ENCODE data around the gene ARHGEF7. TPM values are rescaled to one million over a fixed set of nuclear protein-coding genes. Genes with fewer than 3 reads are reported as not detected.

The ARHGEF7 gene
- total RNA-seq, 3 donors from 2014 or later: 55.3 to 82.5 (median 62.6) TPM

GRCh38 chr13:111122056-111122455 is 6.9 kb downstream of the ARHGEF7 start:
- no peak for TF ChIP-seq CTCF (IDR thresholded peaks at IDR 0.05)
- Histone ChIP-seq H3K4me3 (no peak overlapping the region), H3K9me3 (no peaks in the 10 kb centered on the region), H3K36me3 (ENCODE audit: low read depth) (no peaks in the 10 kb centered on the region), H3K4me1 (ENCODE audit: low read depth) (no peaks in the 10 kb centered on the region)
- ATAC-seq (no peak), DNase-seq (no peak)
- intact Hi-C loops (cut with DNase I, micrococcal nuclease): no loop called here

- ATAC-seq: no peak
- intact Hi-C loops (cut with DNase I, micrococcal nuclease): no loop called here
- no peaks in the 10 kb centered on the region for H3K9me3 ChIP-seq
Observed at GRCh38 chr13:111122631-111123030, 7.5 kb downstream of the ARHGEF7 start.

GRCh38 chr13:111123221-111123620 is 8.1 kb downstream of the ARHGEF7 start:
- Histone ChIP-seq H3K4me3 (no peak overlapping the region), H3K36me3 (ENCODE audit: low read depth) (no peaks in the 10 kb centered on the region), H3K4me1 (ENCODE audit: low read depth) (no peaks in the 10 kb centered on the region), H3K9me3 (no peaks in the 10 kb centered on the region)
- TF ChIP-seq CTCF (IDR thresholded peaks at IDR 0.05): no peak
- ATAC-seq (no peak), DNase-seq (no peak)
- intact Hi-C loops (cut with DNase I, micrococcal nuclease): no loop called here

More at GRCh38 chr13:111122631-111123030, 7.5 kb downstream of the ARHGEF7 start:
- H3K4me1 ChIP-seq (ENCODE audit: low read depth): no peaks in the 10 kb centered on the region
- DNase-seq: no peak
- no peak overlapping the region for H3K4me3 ChIP-seq
- TF ChIP-seq CTCF (IDR thresholded peaks at IDR 0.05): no peak
- H3K36me3 ChIP-seq (ENCODE audit: low read depth): no peaks in the 10 kb centered on the region

GRCh38 chr13:111123649-111124048 is 8.5 kb downstream of the ARHGEF7 start:
- TF ChIP-seq CTCF (IDR thresholded peaks at IDR 0.05): no peak
- intact Hi-C loops (cut with DNase I, micrococcal nuclease): no loop called here
- Histone ChIP-seq H3K9me3 (no peaks in the 10 kb centered on the region), H3K36me3 (ENCODE audit: low read depth) (no peaks in the 10 kb centered on the region), H3K4me3 (no peak overlapping the region), H3K4me1 (ENCODE audit: low read depth) (no peaks in the 10 kb centered on the region)
- DNase-seq (no peak), ATAC-seq (no peak)

GRCh38 chr13:111126509-111126908 is 11.4 kb downstream of the ARHGEF7 start:
- Histone ChIP-seq H3K4me1 (ENCODE audit: low read depth) (no peaks in the 10 kb centered on the region), H3K36me3 (ENCODE audit: low read depth) (no peaks in the 10 kb centered on the region), H3K4me3 (no peak overlapping the region), H3K9me3 (no peaks in the 10 kb centered on the region)
- no peak for DNase-seq
- no peak for TF ChIP-seq CTCF (IDR thresholded peaks at IDR 0.05)
- intact Hi-C loops (cut with DNase I, micrococcal nuclease): no loop called here
- no peak for ATAC-seq

DNA sequence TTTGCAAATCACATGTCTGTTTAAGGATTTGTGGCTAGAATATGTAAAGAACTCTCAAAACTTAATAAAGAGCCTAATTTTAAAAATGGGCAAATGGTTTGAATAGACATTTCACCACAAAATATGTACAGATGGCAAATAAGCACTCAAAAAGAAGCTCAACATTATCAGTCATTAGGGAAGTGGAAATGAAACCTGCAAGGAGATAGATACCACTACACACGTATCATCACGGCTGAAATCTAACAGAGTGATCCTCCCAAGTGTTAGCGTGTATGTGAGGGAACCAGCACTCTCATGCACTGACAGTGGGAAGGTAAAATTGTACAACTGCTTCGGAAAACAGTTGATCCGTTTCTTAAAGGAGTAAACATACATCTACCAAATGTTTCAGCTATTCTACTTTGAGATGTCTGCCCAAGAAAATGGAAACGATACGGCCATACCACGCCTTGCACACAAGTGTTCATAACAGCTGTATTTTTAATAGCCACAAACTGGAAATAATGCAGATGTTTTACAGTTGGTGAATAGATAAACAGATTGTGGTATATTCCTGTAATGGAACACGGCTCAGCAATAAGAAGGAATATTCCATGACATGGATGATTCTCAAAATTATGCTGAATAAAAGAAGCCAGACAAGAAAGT is 14.5 kb downstream of the ARHGEF7 start:
- H3K9me3 ChIP-seq: no peaks in the 10 kb centered on the region
- TF ChIP-seq CTCF (IDR thresholded peaks at IDR 0.05): no peak
- DNase-seq (no peak), ATAC-seq (no peak)
- H3K4me1 ChIP-seq (ENCODE audit: low read depth): no peaks in the 10 kb centered on the region
- H3K36me3 ChIP-seq (ENCODE audit: low read depth): no peaks in the 10 kb centered on the region
- intact Hi-C loops (cut with DNase I, micrococcal nuclease): no loop called here
- no peak overlapping the region for H3K4me3 ChIP-seq

All from mucosa of descending colon (tissue), 3 donors.